Brain microvascular endothelial cell (primary cell): ENCODE results near the gene GRK3.

Experiments
- DNase-seq: peaks from one replicate; pipeline ENCODE4 v3.0.0-alpha.2; 2020
- H3K27ac ChIP-seq: fragments of 250-450 bp; sonication (Bioruptor Pico); 2 replicates; pipeline ENCODE4 v1.5.1; 2020; ENCODE audit warnings: mild to moderate bottlenecking, moderate library complexity
- H3K27me3 ChIP-seq: fragments of 250-450 bp; sonication (Bioruptor Pico); replicated peaks from 2 replicates; pipeline ENCODE4 v1.5.1; 2020; ENCODE audit warnings: mild to moderate bottlenecking
- H3K36me3 ChIP-seq: fragments of 250-450 bp; sonication (Bioruptor Pico); replicated peaks from 2 replicates; pipeline ENCODE4 v1.5.1; 2020; ENCODE audit warnings: mild to moderate bottlenecking
- H3K4me3 ChIP-seq: 2 replicates; pipeline ENCODE4 v1.5.1; 2011; ENCODE audit warnings: low read depth, mild to moderate bottlenecking, control low read depth, low read length, moderate library complexity
- CTCF ChIP-seq: IDR thresholded peaks from 2 replicates; pipeline ENCODE4 v1.5.1; 2011; ENCODE audit warnings: low read depth, mild to moderate bottlenecking, moderate library complexity, low read length, control low read depth, inconsistent platforms; ENCODE audit errors: missing control alignments
- in situ Hi-C: cut with HindIII; loops from 2 replicates; pipeline ENCODE4 v1.10.0; 2017; ENCODE audit warnings: low sequenced_read_pairs, low pct_ligation_motif_present

Gene GRK3

GRCh38 chr22:25763239-25763777 is 198.8 kb downstream of the GRK3 start:
- H3K27ac ChIP-seq, result no peak overlapping the region
- DNase-seq, result no peak
- in situ Hi-C loops, result no loop called here
- H3K27me3 ChIP-seq, result no peaks in the 10 kb centered on the region
- H3K4me3 ChIP-seq, result no peak overlapping the region
- H3K36me3 ChIP-seq, result no peaks in the 10 kb centered on the region
- TF ChIP-seq CTCF, result no peak

DNA sequence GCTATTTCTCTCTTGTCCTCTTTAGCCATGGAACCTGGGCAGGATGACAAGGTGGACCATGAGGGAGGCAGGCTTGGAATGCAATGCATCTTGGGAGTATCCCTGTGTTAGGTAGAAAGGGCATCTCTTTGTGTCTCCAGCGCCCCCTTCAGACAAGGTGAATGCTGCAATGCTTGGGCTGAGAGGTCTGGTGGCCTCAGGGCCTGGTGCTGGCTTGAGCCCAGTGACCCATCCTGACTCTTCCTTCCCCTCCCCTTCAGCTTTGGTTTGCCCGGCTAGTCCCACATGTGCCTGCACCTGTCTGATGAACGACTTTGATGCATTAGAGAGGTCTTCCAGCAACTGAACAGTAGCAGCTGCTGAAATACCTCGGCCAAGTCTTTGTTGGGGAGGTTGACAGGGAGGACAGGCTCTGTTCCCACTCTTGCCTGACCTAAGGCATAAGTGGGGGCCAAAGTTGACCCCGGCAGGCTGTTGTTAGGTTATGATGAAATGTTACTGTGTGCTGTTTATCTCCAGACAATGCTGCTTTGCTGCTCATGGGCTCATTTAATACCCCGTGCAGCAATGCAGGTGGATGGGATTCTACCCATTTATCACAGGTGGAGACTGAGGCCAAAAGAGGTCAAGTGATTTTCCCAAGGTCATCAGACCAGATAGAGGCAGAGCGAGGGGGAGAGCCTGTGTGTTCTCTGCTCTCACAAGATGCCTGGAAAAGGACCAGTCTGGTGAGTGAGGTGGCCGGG is 200.0 kb downstream of the GRK3 start:
- no peaks in the 10 kb centered on the region for H3K36me3 ChIP-seq
- in situ Hi-C loops, result no loop called here
- no peaks in the 10 kb centered on the region for H3K27me3 ChIP-seq
- H3K27ac ChIP-seq, result no peak overlapping the region
- TF ChIP-seq CTCF, result peak; percentile 34
- no peak overlapping the region for H3K4me3 ChIP-seq
- no peak for DNase-seq

DNA sequence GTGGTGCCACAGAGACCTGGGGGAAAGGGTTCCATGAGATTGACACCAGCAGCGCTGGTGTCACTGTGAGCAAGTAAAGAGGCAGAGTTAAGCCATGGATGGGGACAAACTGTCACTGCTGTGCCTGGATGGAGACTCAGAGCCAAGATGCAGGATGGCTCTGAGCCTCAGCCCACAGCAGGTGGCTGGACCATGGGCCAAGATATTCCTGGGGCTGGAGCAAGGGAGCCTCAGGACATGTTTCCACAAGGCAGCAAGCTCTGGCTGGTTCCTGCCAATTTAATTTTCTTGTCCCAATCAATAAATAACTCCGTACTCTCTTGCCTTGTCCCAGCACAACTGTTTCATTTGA is 200.5 kb downstream of the GRK3 start:
- no peak for DNase-seq
- in situ Hi-C loops, result no loop called here
- TF ChIP-seq CTCF, result no peak
- H3K27me3 ChIP-seq, result no peaks in the 10 kb centered on the region
- H3K4me3 ChIP-seq, result no peak overlapping the region
- H3K36me3 ChIP-seq, result no peaks in the 10 kb centered on the region
- H3K27ac ChIP-seq, result no peak overlapping the region

GRCh38 chr22:25765801-25766200 is 201.3 kb downstream of the GRK3 start:
- H3K27me3 ChIP-seq, result no peaks in the 10 kb centered on the region
- DNase-seq, result no peak
- in situ Hi-C loops, result no loop called here
- no peak overlapping the region for H3K4me3 ChIP-seq
- no peaks in the 10 kb centered on the region for H3K36me3 ChIP-seq
- H3K27ac ChIP-seq, result no peak overlapping the region
- TF ChIP-seq CTCF, result no peak

DNA sequence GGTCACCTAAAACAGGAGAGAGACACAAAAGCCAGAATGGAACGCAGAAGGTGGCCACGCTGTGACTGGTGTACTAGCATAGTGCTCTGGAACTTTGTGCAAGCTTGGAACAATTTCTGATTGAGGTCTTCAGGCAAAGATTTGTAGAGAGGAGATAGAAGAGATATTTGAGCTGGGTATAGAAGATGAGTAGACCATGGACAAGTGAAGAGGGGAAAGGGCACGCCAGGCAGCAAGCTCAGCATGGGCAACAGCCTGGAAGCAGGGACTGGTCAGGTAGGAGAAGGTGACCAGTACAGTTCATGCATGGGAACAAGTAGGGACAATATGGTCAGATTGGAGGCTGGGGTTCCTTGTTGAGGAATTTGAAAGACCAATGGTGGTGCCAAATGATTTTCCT is 201.9 kb downstream of the GRK3 start:
- in situ Hi-C loops, result no loop called here
- no peak for TF ChIP-seq CTCF
- DNase-seq, result no peak
- H3K36me3 ChIP-seq, result no peaks in the 10 kb centered on the region
- no peaks in the 10 kb centered on the region for H3K27me3 ChIP-seq
- H3K4me3 ChIP-seq, result no peak overlapping the region
- H3K27ac ChIP-seq, result no peak overlapping the region

DNA sequence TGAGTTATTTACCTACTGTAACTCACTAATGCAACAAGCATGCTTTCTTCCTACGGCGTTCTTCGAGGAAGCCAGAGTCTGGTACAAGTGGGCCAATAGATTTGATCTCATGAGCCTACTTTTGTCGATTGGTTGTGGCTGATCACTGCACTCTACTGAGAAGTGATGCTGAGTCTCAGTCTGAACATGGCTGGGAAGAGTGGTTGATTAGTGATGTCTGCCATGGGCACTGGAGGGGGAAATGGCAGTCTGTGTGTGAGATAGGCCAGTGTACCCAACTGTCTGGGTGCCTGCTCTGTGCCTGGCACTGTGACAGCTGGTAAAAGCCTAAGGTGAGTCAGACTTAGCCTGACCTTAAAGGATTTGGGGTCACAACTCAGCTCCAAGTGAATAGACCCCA is 205.9 kb downstream of the GRK3 start:
- H3K36me3 ChIP-seq, result no peaks in the 10 kb centered on the region
- in situ Hi-C loops, result no loop called here
- no peaks in the 10 kb centered on the region for H3K27me3 ChIP-seq
- H3K27ac ChIP-seq, result no peak overlapping the region
- no peak overlapping the region for H3K4me3 ChIP-seq
- no peak for DNase-seq
- no peak for TF ChIP-seq CTCF
